GM21528 (cell line): ENCODE results near the gene ZNF516.

ENCODE experiments used
- ATAC-seq: cut with Tn5 transposase; IDR thresholded peaks from one replicate; pipeline ENCODE4 v1.9.1; 2021; ENCODE audit warnings: mild to moderate bottlenecking, moderate library complexity; ENCODE audit not compliant: unreplicated experiment, low FRiP score

ZNF516 gene

GRCh38 chr18:76445275-76445674 lies 49.8 kb downstream of the ZNF516 start:
- no peak for ATAC-seq

- no peak for ATAC-seq
Observed at GRCh38 chr18:76444446-76445105, 50.5 kb downstream of the ZNF516 start.

GRCh38 chr18:76443519-76444445 lies 51.3 kb downstream of the ZNF516 start:
- ATAC-seq: no peak

- ATAC-seq: no peak
Observed at GRCh38 chr18:76442413-76443171, 52.5 kb downstream of the ZNF516 start.

- no peak for ATAC-seq
Observed at GRCh38 chr18:76441668-76442412, 53.2 kb downstream of the ZNF516 start.

GRCh38 chr18:76441002-76441667 lies 53.9 kb downstream of the ZNF516 start:
- ATAC-seq: no peak

GRCh38 chr18:76437910-76438309 lies 57.1 kb downstream of the ZNF516 start:
- ATAC-seq: no peak

- no peak for ATAC-seq
Observed at GRCh38 chr18:76437011-76437410, 58.0 kb downstream of the ZNF516 start.

- no peak for ATAC-seq
Observed at GRCh38 chr18:76436342-76436741, 58.7 kb downstream of the ZNF516 start.

- ATAC-seq: no peak
Observed at GRCh38 chr18:76435316-76435989, 59.6 kb downstream of the ZNF516 start.

GRCh38 chr18:76434452-76434851 lies 60.6 kb downstream of the ZNF516 start:
- ATAC-seq: no peak

- no peak for ATAC-seq
Observed at GRCh38 chr18:76433788-76434187, 61.3 kb downstream of the ZNF516 start.

GRCh38 chr18:76432970-76433767 lies 61.9 kb downstream of the ZNF516 start:
- no peak for ATAC-seq

GRCh38 chr18:76432274-76432755 lies 62.7 kb downstream of the ZNF516 start:
- no peak for ATAC-seq

GRCh38 chr18:76431437-76432273 lies 63.4 kb downstream of the ZNF516 start:
- ATAC-seq: no peak

- ATAC-seq: no peak
Observed at GRCh38 chr18:76430636-76431035, 64.4 kb downstream of the ZNF516 start.
